Measurements from ENCODE around the gene YIPF2. TPM values are rescaled to one million over a fixed set of nuclear protein-coding genes. Genes with fewer than 3 reads are reported as not detected.

The YIPF2 gene
- polyA plus RNA-seq, 2 donors, result 37.3 to 47.7 TPM

GRCh38 chr19:10921910-10922637 lies 6.4 kb downstream of the YIPF2 start:
- Histone ChIP-seq H3K4me3 (ENCODE audit: low read depth in 1 of 2, low read length in 2 of 2) (no peak overlapping the region), H3K36me3 (ENCODE audit: control insufficient read depth in 2 of 2, insufficient read depth in 2 of 2, low read length in 1 of 2) (peaks cover 4 to 50% of the 10 kb centered on the region in 2 donors), H3K4me1 (ENCODE audit: control insufficient read depth in 2 of 2, insufficient read depth in 2 of 2, low read length in 1 of 2) (no peaks in the 10 kb centered on the region), H3K9me3 (ENCODE audit: control insufficient read depth in 2 of 2, insufficient read depth in 1 of 2, low read depth in 1 of 2, low read length in 1 of 2) (no peaks in the 10 kb centered on the region), H3K27me3 (ENCODE audit: control insufficient read depth in 1 of 2, insufficient read depth in 2 of 2, low read length in 2 of 2) (no peaks in the 10 kb centered on the region), H3K27ac (ENCODE audit: low read depth in 2 of 2, low read length in 1 of 2) (no peak overlapping the region)
- WGBS, 2 donors, result 77 to 79% methylated on average over 33 of the region's 33 CpGs

DNA sequence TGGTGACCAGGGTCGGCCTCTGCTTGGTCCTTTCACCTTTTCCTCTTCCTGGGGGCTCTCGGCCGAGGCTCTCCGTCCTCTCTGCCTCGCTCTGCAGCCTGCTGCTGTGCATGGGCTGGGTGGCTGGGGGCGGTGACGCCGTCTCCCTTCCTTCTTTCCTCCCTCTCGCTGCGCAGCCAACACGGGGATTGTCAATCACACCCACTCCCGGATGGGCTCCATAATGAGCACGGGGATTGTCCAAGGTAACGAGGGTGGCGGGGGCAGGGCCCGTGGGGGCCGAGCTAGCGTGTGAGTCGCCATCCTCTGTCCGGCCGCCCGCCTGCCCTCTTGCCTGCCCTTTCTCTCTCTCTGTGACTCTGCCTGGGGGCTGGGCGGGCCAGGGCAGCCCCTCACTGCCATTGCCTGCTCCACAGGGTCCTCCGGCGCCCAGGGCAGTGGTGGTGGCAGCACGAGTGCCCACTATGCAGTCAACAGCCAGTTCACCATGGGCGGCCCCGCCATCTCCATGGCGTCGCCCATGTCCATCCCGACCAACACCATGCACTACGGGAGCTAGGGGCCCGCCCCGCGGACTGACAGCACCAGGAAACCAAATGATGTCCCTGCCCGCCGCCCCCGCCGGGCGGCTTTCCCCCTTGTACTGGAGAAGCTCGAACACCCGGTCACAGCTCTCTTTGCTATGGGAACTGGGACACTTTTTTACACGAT lies 7.1 kb downstream of the YIPF2 start:
- 88 to 89% methylated on average over 43 of the region's 43 CpGs for WGBS, 2 donors
- Histone ChIP-seq H3K9me3 (ENCODE audit: control insufficient read depth in 2 of 2, insufficient read depth in 1 of 2, low read depth in 1 of 2, low read length in 1 of 2) (no peaks in the 10 kb centered on the region), H3K4me3 (ENCODE audit: low read depth in 1 of 2, low read length in 2 of 2) (no peak overlapping the region), H3K27me3 (ENCODE audit: control insufficient read depth in 1 of 2, insufficient read depth in 2 of 2, low read length in 2 of 2) (no peaks in the 10 kb centered on the region), H3K36me3 (ENCODE audit: control insufficient read depth in 2 of 2, insufficient read depth in 2 of 2, low read length in 1 of 2) (peaks cover 4 to 54% of the 10 kb centered on the region in 2 donors), H3K27ac (ENCODE audit: low read depth in 2 of 2, low read length in 1 of 2) (no peak overlapping the region), H3K4me1 (ENCODE audit: control insufficient read depth in 2 of 2, insufficient read depth in 2 of 2, low read length in 1 of 2) (peaks cover 0 to under 1% of the 10 kb centered on the region in 2 donors)

GRCh38 chr19:10920781-10921180 lies 7.7 kb downstream of the YIPF2 start:
- 82 to 87% methylated on average over 16 of the region's 16 CpGs for WGBS, 2 donors
- Histone ChIP-seq H3K36me3 (ENCODE audit: control insufficient read depth in 2 of 2, insufficient read depth in 2 of 2, low read length in 1 of 2) (peaks cover 4 to 54% of the 10 kb centered on the region in 2 donors), H3K27me3 (ENCODE audit: control insufficient read depth in 1 of 2, insufficient read depth in 2 of 2, low read length in 2 of 2) (no peaks in the 10 kb centered on the region), H3K9me3 (ENCODE audit: control insufficient read depth in 2 of 2, insufficient read depth in 1 of 2, low read depth in 1 of 2, low read length in 1 of 2) (no peaks in the 10 kb centered on the region), H3K4me3 (ENCODE audit: low read depth in 1 of 2, low read length in 2 of 2) (no peak overlapping the region), H3K27ac (ENCODE audit: low read depth in 2 of 2, low read length in 1 of 2) (no peak overlapping the region), H3K4me1 (ENCODE audit: control insufficient read depth in 2 of 2, insufficient read depth in 2 of 2, low read length in 1 of 2) (peaks cover 0 to 6% of the 10 kb centered on the region in 2 donors)

DNA sequence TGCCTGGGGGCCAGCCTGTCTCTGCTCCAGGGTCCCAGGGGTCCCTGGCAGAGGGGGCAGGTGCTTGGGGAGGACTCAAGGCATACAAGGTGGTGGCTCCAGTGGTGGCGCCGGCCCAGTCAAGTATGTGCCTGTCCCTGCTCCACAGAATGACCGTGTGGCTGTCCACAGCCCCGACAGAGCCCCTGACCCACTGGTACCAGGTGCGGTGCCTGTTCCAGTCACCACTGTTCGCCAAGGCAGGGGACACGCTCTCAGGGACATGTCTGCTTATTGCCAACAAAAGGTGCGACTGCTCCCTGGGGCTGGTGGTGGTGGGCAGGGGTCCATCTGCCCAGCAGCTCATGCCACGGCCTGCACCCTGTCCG lies 8.2 kb downstream of the YIPF2 start:
- H3K36me3 ChIP-seq (ENCODE audit: control insufficient read depth in 2 of 2, insufficient read depth in 2 of 2, low read length in 1 of 2), result peaks cover 4 to 51% of the 10 kb centered on the region in 2 donors
- WGBS, 2 donors, result 91 to 92% methylated on average over 10 of the region's 10 CpGs

GRCh38 chr19:10919352-10920287 lies 8.8 kb downstream of the YIPF2 start:
- H3K27ac ChIP-seq (ENCODE audit: low read depth in 2 of 2, low read length in 1 of 2), result no peak overlapping the region
- H3K36me3 ChIP-seq (ENCODE audit: control insufficient read depth in 2 of 2, insufficient read depth in 2 of 2, low read length in 1 of 2), result peaks cover 4 to 56% of the 10 kb centered on the region in 2 donors
- H3K4me3 ChIP-seq (ENCODE audit: low read depth in 1 of 2, low read length in 2 of 2), result no peak overlapping the region
- no peaks in the 10 kb centered on the region for H3K27me3 ChIP-seq (ENCODE audit: control insufficient read depth in 1 of 2, insufficient read depth in 2 of 2, low read length in 2 of 2)
- H3K4me1 ChIP-seq (ENCODE audit: control insufficient read depth in 2 of 2, insufficient read depth in 2 of 2, low read length in 1 of 2), result peaks cover 4 to 17% of the 10 kb centered on the region in 2 donors
- no peaks in the 10 kb centered on the region for H3K9me3 ChIP-seq (ENCODE audit: control insufficient read depth in 2 of 2, insufficient read depth in 1 of 2, low read depth in 1 of 2, low read length in 1 of 2)
- WGBS, 2 donors, result 71 to 77% methylated on average over 26 of the region's 26 CpGs

More for the DNA sequence above, 8.2 kb downstream of the YIPF2 start:
- Histone ChIP-seq H3K4me1 (ENCODE audit: control insufficient read depth in 2 of 2, insufficient read depth in 2 of 2, low read length in 1 of 2) (peaks cover 0 to 11% of the 10 kb centered on the region in 2 donors), H3K4me3 (ENCODE audit: low read depth in 1 of 2, low read length in 2 of 2) (no peak overlapping the region), H3K27me3 (ENCODE audit: control insufficient read depth in 1 of 2, insufficient read depth in 2 of 2, low read length in 2 of 2) (no peaks in the 10 kb centered on the region), H3K27ac (ENCODE audit: low read depth in 2 of 2, low read length in 1 of 2) (no peak overlapping the region), H3K9me3 (ENCODE audit: control insufficient read depth in 2 of 2, insufficient read depth in 1 of 2, low read depth in 1 of 2, low read length in 1 of 2) (no peaks in the 10 kb centered on the region)

GRCh38 chr19:10918359-10918758 lies 10.1 kb downstream of the YIPF2 start:
- peaks cover 4 to 17% of the 10 kb centered on the region in 2 donors for H3K4me1 ChIP-seq (ENCODE audit: control insufficient read depth in 2 of 2, insufficient read depth in 2 of 2, low read length in 1 of 2)
- no peak overlapping the region for H3K27ac ChIP-seq (ENCODE audit: low read depth in 2 of 2, low read length in 1 of 2)
- no peaks in the 10 kb centered on the region for H3K27me3 ChIP-seq (ENCODE audit: control insufficient read depth in 1 of 2, insufficient read depth in 2 of 2, low read length in 2 of 2)
- 82 to 86% methylated on average over 11 of the region's 11 CpGs for WGBS, 2 donors
- peaks cover 0 to 50% of the 10 kb centered on the region in 2 donors for H3K36me3 ChIP-seq (ENCODE audit: control insufficient read depth in 2 of 2, insufficient read depth in 2 of 2, low read length in 1 of 2)
- no peaks in the 10 kb centered on the region for H3K9me3 ChIP-seq (ENCODE audit: control insufficient read depth in 2 of 2, insufficient read depth in 1 of 2, low read depth in 1 of 2, low read length in 1 of 2)
- H3K4me3 ChIP-seq (ENCODE audit: low read depth in 1 of 2, low read length in 2 of 2), result no peak overlapping the region

DNA sequence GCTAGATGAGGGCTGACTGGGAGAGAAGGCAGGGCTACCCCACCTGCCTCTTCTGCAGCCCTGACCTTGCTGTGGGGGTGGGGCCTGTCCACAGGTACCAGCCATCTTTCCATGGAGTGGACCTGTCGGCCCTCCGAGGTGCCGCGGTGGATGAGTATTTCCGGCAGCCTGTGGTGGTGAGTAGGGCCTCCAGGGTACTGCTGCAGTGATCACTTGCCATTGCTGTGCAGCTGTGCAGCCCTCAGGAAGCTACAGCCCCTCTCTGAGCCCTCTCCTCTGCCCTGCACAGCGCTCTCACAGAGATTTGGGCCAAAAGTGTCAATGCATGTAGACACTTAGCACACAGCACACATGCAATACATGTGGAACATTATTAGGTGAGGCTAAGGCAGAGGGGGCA lies 11.8 kb downstream of the YIPF2 start:
- Histone ChIP-seq H3K4me3 (ENCODE audit: low read depth in 1 of 2, low read length in 2 of 2) (no peak overlapping the region), H3K9me3 (ENCODE audit: control insufficient read depth in 2 of 2, insufficient read depth in 1 of 2, low read depth in 1 of 2, low read length in 1 of 2) (no peaks in the 10 kb centered on the region), H3K36me3 (ENCODE audit: control insufficient read depth in 2 of 2, insufficient read depth in 2 of 2, low read length in 1 of 2) (peaks cover 4 to 52% of the 10 kb centered on the region in 2 donors), H3K4me1 (ENCODE audit: control insufficient read depth in 2 of 2, insufficient read depth in 2 of 2, low read length in 1 of 2) (peaks cover 4 to 17% of the 10 kb centered on the region in 2 donors), H3K27me3 (ENCODE audit: control insufficient read depth in 1 of 2, insufficient read depth in 2 of 2, low read length in 2 of 2) (no peaks in the 10 kb centered on the region), H3K27ac (ENCODE audit: low read depth in 2 of 2, low read length in 1 of 2) (no peak overlapping the region)
- WGBS, 2 donors, result 95% methylated on average over 6 of the region's 6 CpGs

GRCh38 chr19:10915130-10916091 lies 13.0 kb downstream of the YIPF2 start:
- WGBS, 2 donors, result 70 to 71% methylated on average over 16 to 19 of the region's 19 CpGs
- H3K4me1 ChIP-seq (ENCODE audit: control insufficient read depth in 2 of 2, insufficient read depth in 2 of 2, low read length in 1 of 2), result peaks cover 4 to 17% of the 10 kb centered on the region in 2 donors
- H3K27ac ChIP-seq (ENCODE audit: low read depth in 2 of 2, low read length in 1 of 2), result peak overlapping the region; percentile 75 to 85
- peaks cover 4 to 46% of the 10 kb centered on the region in 2 donors for H3K36me3 ChIP-seq (ENCODE audit: control insufficient read depth in 2 of 2, insufficient read depth in 2 of 2, low read length in 1 of 2)
- H3K4me3 ChIP-seq (ENCODE audit: low read depth in 1 of 2, low read length in 2 of 2), result no peak overlapping the region
- H3K27me3 ChIP-seq (ENCODE audit: control insufficient read depth in 1 of 2, insufficient read depth in 2 of 2, low read length in 2 of 2), result no peaks in the 10 kb centered on the region
- no peaks in the 10 kb centered on the region for H3K9me3 ChIP-seq (ENCODE audit: control insufficient read depth in 2 of 2, insufficient read depth in 1 of 2, low read depth in 1 of 2, low read length in 1 of 2)

Data from esophagus (tissue), 2 donors.